HepG2 (cell line): ENCODE data around the gene NXPH4. TPM values are rescaled to one million over a fixed set of nuclear protein-coding genes. Genes with fewer than 3 reads are reported as not detected.

Experiments
- ATAC-seq: fragments of 200-7000 bp; cut with Tn5 transposase; 3 replicates; pipeline ENCODE4 v1.9.1; 2020; ENCODE audit warnings: mild to moderate bottlenecking, moderate library complexity
- BruUV-seq: library from RNA; stranded (reverse); fragments of 400-500 nt; replicated peaks from 2 replicates; lab custom pipeline; 2021; lab: Mats Ljungman, UMichigan
- CTCF ChIA-PET: fragments of 300-600 bp; formaldehyde crosslinking; extraction: SDS; loops from one replicate; lab custom pipeline; 2021; ENCODE audit warnings: low total read pairs, inconsistent platforms, low intra/inter-chr PET ratio; lab: Yijun Ruan, JAX
- POLR2A ChIA-PET: fragments of 350-600 bp; sonication (Branson Sonifier 250); formaldehyde crosslinking; loops from one replicate; lab custom pipeline; 2020; ENCODE audit warnings: antibody characterized with exemption, inconsistent platforms; lab: Yijun Ruan, JAX
- DNase-seq: peaks from one replicate; pipeline ENCODE4 v3.0.0-alpha.2; 2015; ENCODE audit warnings: low spot score
- FAIRE-seq: peaks from 3 replicates; lab custom pipeline; 2011; peaks lifted over from hg19 to GRCh38; lab: Jason Lieb, UNC
- H2AFZ ChIP-seq: one replicate; pipeline ENCODE4 v1.6.1; 2011; ENCODE audit warnings: low read length, inconsistent platforms
- H3K27ac ChIP-seq: fragments of 300-600 bp; 3 replicates; pipeline ENCODE4 v1.8.0; 2011; ENCODE audit warnings: mixed run types, mild to moderate bottlenecking, mixed read lengths, low read length, inconsistent platforms; ENCODE audit not compliant: insufficient read depth; ENCODE audit errors: extremely low read length
- H3K27me3 ChIP-seq, 2 experiments: fragments of 200-600 bp in 1 of 2; 2 replicates in 1 of 2; 3 replicates in 1 of 2; pipeline versions ENCODE4 v1.6.0 to v1.8.0; 2011; ENCODE audit warnings: low read length in 2 of 2, mild to moderate bottlenecking in 2 of 2, moderate library complexity in 2 of 2, inconsistent platforms in 1 of 2; ENCODE audit not compliant: insufficient read depth in 2 of 2, control insufficient read depth in 1 of 2
- H3K36me3 ChIP-seq, 2 experiments: fragments of 200-600 bp in 1 of 2; replicated peaks in 1 of 2; 2 replicates in 1 of 2; 3 replicates in 1 of 2; pipeline versions ENCODE4 v1.5.1 to v1.8.0; 2011; ENCODE audit warnings: low read length in 2 of 2, inconsistent platforms in 1 of 2; ENCODE audit not compliant: insufficient read depth in 2 of 2, control insufficient read depth in 1 of 2
- H3K4me1 ChIP-seq: 2 replicates; pipeline ENCODE4 v1.5.1; 2012; ENCODE audit warnings: low read length, inconsistent platforms; ENCODE audit not compliant: insufficient read depth
- H3K4me2 ChIP-seq: 2 replicates; pipeline ENCODE4 v1.6.0; 2011; ENCODE audit warnings: low read depth, low read length, inconsistent platforms
- H3K4me3 ChIP-seq, 3 experiments: fragments of 200-600 bp in 1 of 3; sonication (generic), shearing (Covaris generic) in 1 of 3; replicated peaks in 1 of 3; 2 replicates each; pipeline ENCODE4 v1.5.1; 2011 to 2016; ENCODE audit warnings: low read length in 3 of 3, inconsistent platforms in 2 of 3, low read depth in 2 of 3, mild to moderate bottlenecking in 2 of 3, control low read depth in 1 of 3, mixed read lengths in 1 of 3; ENCODE audit not compliant: insufficient read depth in 1 of 3
- H3K79me2 ChIP-seq: one replicate; pipeline ENCODE4 v1.6.1; 2011; ENCODE audit warnings: low read length, inconsistent platforms; ENCODE audit not compliant: insufficient read depth
- H3K9ac ChIP-seq: 2 replicates; pipeline ENCODE4 v1.6.0; 2011; ENCODE audit warnings: mild to moderate bottlenecking, low read depth, low read length, inconsistent platforms; ENCODE audit not compliant: insufficient read depth
- H3K9me3 ChIP-seq: 2 replicates; pipeline ENCODE4 v1.5.1; 2012; ENCODE audit warnings: mild to moderate bottlenecking, low read length
- H4K20me1 ChIP-seq: 2 replicates; pipeline ENCODE4 v1.6.0; 2011; ENCODE audit warnings: inconsistent platforms, mild to moderate bottlenecking, low read length, moderate library complexity; ENCODE audit not compliant: insufficient read depth
- CREB1 ChIP-seq, 2 experiments: fragments of 450-650 bp in 1 of 2; IDR thresholded peaks; 2 replicates each; pipeline ENCODE4 v1.6.1; 2016 to 2017; ENCODE audit warnings: control low read depth in 1 of 2, mild to moderate bottlenecking in 1 of 2, missing compliant biosample characterization in 1 of 2, missing genetic modification characterization in 1 of 2
- EEA1 ChIP-seq: sonication (generic); formaldehyde crosslinking; IDR thresholded peaks from 2 replicates; pipeline ENCODE4 v1.5.1; 2020; ENCODE audit warnings: mild to moderate bottlenecking, missing genetic modification reagents, borderline replicate concordance
- FOXK1 ChIP-seq: sonication (generic); formaldehyde crosslinking; IDR thresholded peaks from 2 replicates; pipeline ENCODE4 v1.4.0; 2020; ENCODE audit warnings: low read depth, missing genetic modification reagents, borderline replicate concordance
- HDAC6 ChIP-seq: fragments of 200-600 bp; sonication (generic); IDR thresholded peaks from 2 replicates; pipeline ENCODE4 v1.7.0; 2017; ENCODE audit warnings: mild to moderate bottlenecking, antibody characterized with exemption, low read length, low read depth
- HHEX ChIP-seq: IDR thresholded peaks from 2 replicates; pipeline ENCODE4 v1.6.1; 2016; ENCODE audit warnings: control low read depth
- KLF16 ChIP-seq, 2 experiments: sonication (generic) in 1 of 2; formaldehyde crosslinking in 1 of 2; IDR thresholded peaks; 2 replicates each; pipeline versions ENCODE4 v1.6.1 to v1.8.0; 2016 to 2023; ENCODE audit warnings: missing genetic modification reagents in 2 of 2, missing compliant biosample characterization in 1 of 2
- MAFF ChIP-seq: IDR thresholded peaks from 2 replicates; pipeline ENCODE4 v1.6.1; 2011; ENCODE audit warnings: low read depth, low read length, improper control_type of control experiment
- NFRKB ChIP-seq: fragments of 450-650 bp; IDR thresholded peaks from 2 replicates; pipeline ENCODE4 v1.6.1; 2017
- PHF20 ChIP-seq: sonication (generic); formaldehyde crosslinking; IDR thresholded peaks from 2 replicates; pipeline ENCODE4 v1.5.0; 2020; ENCODE audit warnings: mild to moderate bottlenecking, missing genetic modification reagents
- POLR2A ChIP-seq, 2 experiments: IDR thresholded peaks; 2 replicates each; pipeline ENCODE4 v1.6.1; 2011; ENCODE audit warnings: low read depth in 2 of 2, low read length in 2 of 2, mild to moderate bottlenecking in 1 of 2, moderate library complexity in 1 of 2; ENCODE audit not compliant: insufficient read depth in 1 of 2
- REL ChIP-seq: sonication (generic); formaldehyde crosslinking; conservative IDR thresholded peaks from 2 replicates; pipeline ENCODE4 v1.8.0; 2022; ENCODE audit warnings: mild to moderate bottlenecking, missing genetic modification reagents, moderate library complexity
- SETDB1 ChIP-seq: sonication (generic); formaldehyde crosslinking; IDR thresholded peaks from 2 replicates; pipeline ENCODE4 v1.5.1; 2020; ENCODE audit warnings: missing genetic modification reagents, mild to moderate bottlenecking, borderline replicate concordance
- SNAI1 ChIP-seq: sonication (generic); formaldehyde crosslinking; IDR thresholded peaks from 2 replicates; pipeline ENCODE4 v1.5.0; 2020; ENCODE audit warnings: mild to moderate bottlenecking, missing genetic modification reagents, borderline replicate concordance
- TBL1XR1 ChIP-seq: fragments of 150-350 bp; IDR thresholded peaks from 2 replicates; pipeline ENCODE4 v1.6.1; 2014; ENCODE audit warnings: borderline replicate concordance, low read length; ENCODE audit not compliant: partially characterized antibody
- ZNF430 ChIP-seq: sonication (generic); formaldehyde crosslinking; IDR thresholded peaks from 2 replicates; pipeline ENCODE4 v1.9.0; 2021; ENCODE audit warnings: mild to moderate bottlenecking, missing genetic modification reagents
- ZNF441 ChIP-seq: sonication (generic); formaldehyde crosslinking; IDR thresholded peaks from 2 replicates; pipeline ENCODE4 v1.7.0; 2021; ENCODE audit warnings: missing genetic modification reagents, borderline replicate concordance
- ZNF792 ChIP-seq: IDR thresholded peaks from 2 replicates; pipeline ENCODE4 v1.6.1; 2016
- WGBS: methylation state at CpG from one replicate; pipeline ENCODE4 v1.1.6; 2017; ENCODE audit warnings: low lambda C conversion rate; 5-methylcytosine and 5-hydroxymethylcytosine counted together
- in situ Hi-C: cut with HindIII; loops from 2 replicates; pipeline ENCODE4 v1.10.0; 2017; ENCODE audit warnings: low pct_unique_long_range_greater_than_20kb; ENCODE audit not compliant: extremely low pct_ligation_motif_present
- intact Hi-C: fragments of 100-400 bp; cut with micrococcal nuclease; formaldehyde crosslinking; loops from one replicate; pipeline ENCODE4 v1.10.0; 2022; ENCODE audit not compliant: unreplicated experiment
- polyA plus RNA-seq, 8 experiments: library from polyadenylated mRNA; depleted of rRNA in 3 of 8; stranded (reverse) in 7 of 8; unstranded in 1 of 8; fragments of >200 nt; fragmentation: Illumina TruSeq in 4 of 8; extraction: Trizol in 4 of 8; gene quantifications; 2 replicates each; pipeline versions ENCODE4 v1.2.1 to v1.2.3, GENCODE V29; 2011 to 2016; ENCODE audit warnings: low read depth in 4 of 8, missing spikeins in 1 of 8, mixed read lengths in 1 of 8; ENCODE audit not compliant: insufficient read depth in 1 of 8
- total RNA-seq, 5 experiments: library from RNA; depleted of rRNA; stranded (reverse); fragments of >200 nt; fragmentation: Illumina TruSeq; extraction: Trizol; gene quantifications; 2 replicates each; pipeline ENCODE4 v1.2.3, GENCODE V29; 2016; ENCODE audit warnings: low read depth in 1 of 5

The NXPH4 gene
- total and polyA plus RNA-seq, 2 of the 13 experiments (the other 11 are each of a cell fraction or from before 2014, with no cell fraction given): 0.13 TPM; not detected in 1

GRCh38 chr12:57166971-57167371, 49.6 kb upstream of the NXPH4 start (continued):
- TF ChIP-seq HDAC6: no peak
- no peak for TF ChIP-seq SNAI1 (CRISPR knock-in tag)
- TF ChIP-seq MAFF: no peak

GRCh38 chr12:57168058-57168457, 48.5 kb upstream of the NXPH4 start:
- Histone ChIP-seq H3K36me3 (peaks cover 44 to 82% of the 10 kb centered on the region in 2 experiments), H2AFZ (no peak overlapping the region), H3K9ac (no peak overlapping the region), H3K4me2 (no peak overlapping the region), H3K4me1 (0 out of 2 replicates have a peak, but pooled peaks cover 5% of the 10 kb centered on the region), H3K4me3 (no peak overlapping the region), H3K79me2 (no peaks in the 10 kb centered on the region), H3K9me3 (no peaks in the 10 kb centered on the region), H3K27me3 (no peaks in the 10 kb centered on the region), H3K27ac (no peak overlapping the region), H4K20me1 (no peaks in the 10 kb centered on the region)
- no peak for FAIRE-seq
- TF ChIP-seq EEA1 (CRISPR knock-in tag) (no peak), HHEX (CRISPR knock-in tag) (no peak), PHF20 (CRISPR knock-in tag) (no peak), ZNF792 (CRISPR knock-in tag) (no peak), ZNF441 (no peak), TBL1XR1 (no peak), NFRKB (no peak), REL (no peak), KLF16 (CRISPR knock-in tag; IDR thresholded peaks at IDR 0.05) (no peak), ZNF430 (CRISPR knock-in tag) (no peak), CREB1 (IDR thresholded peaks at IDR 0.05) (no peak), CREB1 (CRISPR knock-in tag; IDR thresholded peaks at IDR 0.05) (no peak), POLR2A (IDR thresholded peaks at IDR 0.05; ENCODE audit: insufficient read depth in 1 of 2, low read depth in 2 of 2, low read length in 2 of 2) (no peak), SETDB1 (no peak), HDAC6 (no peak), FOXK1 (no peak)
- BruUV-seq: no TSS peak
- no peak for DNase-seq
- intact Hi-C loops (no loop called here), in situ Hi-C loops (no loop called here)
- POLR2A ChIA-PET: interaction anchor here (3.4 to 7.8 kb wide), 2 partner anchors 19 to 40 kb away, joined by 11 to 103 read pairs; partner anchors contain the start of gene LRP1
- WGBS: 97% methylated on average over 10 of the region's 10 CpGs
- no peak for ATAC-seq
- CTCF ChIA-PET: no interaction called here
